T-helper 1 cell treated with Interleukin-12 subunit alpha and Interleukin-12 subunit beta and Interleukin-4 antibody, amounts not matched to agents 30 ng/mL and 1 ng/mL, for 36 hours (primary cell): ENCODE measurements around the gene TRO. TPM values are rescaled to one million over a fixed set of nuclear protein-coding genes. Genes with fewer than 3 reads are reported as not detected.

Experiments used
- intact Hi-C: fragments of 100-400 bp; cut with micrococcal nuclease; formaldehyde crosslinking; loops from one replicate; pipeline ENCODE4 v1.15.1; 2024
- total RNA-seq: library from RNA; stranded (reverse); gene quantifications from 2 replicates; pipeline ENCODE4 v1.2.3, GENCODE V29; 2022

The TRO gene
- total RNA-seq = 1.5 and 1.8 TPM in 2 replicates

GRCh38 chrX:54920610-54921426 is at the start of gene TRO:
TSS of gene TRO (plus strand) at chrX:54920824. CDS start at chrX:54922247, 1,423 bp downstream.
- intact Hi-C loops = loop anchor here (1.0 to 5.0 kb wide), 3 partner anchors 79 to 241 kb away; partner anchors contain the start of gene APEX2

- intact Hi-C loops = no loop called here
These were observed 34.9 kb upstream of the TRO start for GRCh38 chrX:54885740-54886139.

GRCh38 chrX:54891573-54891972 is 29.1 kb upstream of the TRO start:
- intact Hi-C loops = loop anchor here (1.0 kb wide), 3 partner anchors 166 to 452 kb away; no protein-coding TSS in a partner anchor

- intact Hi-C loops = no loop called here
These were observed 26.5 kb upstream of the TRO start for GRCh38 chrX:54894159-54894558.

GRCh38 chrX:54909941-54910340 is 10.7 kb upstream of the TRO start:
- intact Hi-C loops = no loop called here

GRCh38 chrX:54921427-54922021 is 900 bp downstream of the TRO start:
- intact Hi-C loops = loop anchor here (1.0 to 5.0 kb wide), 3 partner anchors 79 to 241 kb away; partner anchors contain the start of gene APEX2

GRCh38 chrX:54922547-54922946 is 1.9 kb downstream of the TRO start:
- intact Hi-C loops = loop anchor here (5.0 kb wide), 1 partner anchor 240 kb away; no protein-coding TSS in a partner anchor

- intact Hi-C loops = loop anchor here (5.0 kb wide), 1 partner anchor 239 kb away; no protein-coding TSS in a partner anchor
These were observed 2.8 kb downstream of the TRO start for GRCh38 chrX:54923376-54923775.

GRCh38 chrX:54926978-54927377 is 6.4 kb downstream of the TRO start:
- intact Hi-C loops = no loop called here

- intact Hi-C loops = no loop called here
These were observed 8.3 kb downstream of the TRO start for GRCh38 chrX:54928876-54929275.

- intact Hi-C loops = no loop called here
These were observed 9.8 kb downstream of the TRO start for GRCh38 chrX:54930291-54931049.

- intact Hi-C loops = no loop called here
These were observed 10.5 kb downstream of the TRO start for GRCh38 chrX:54931107-54931506.

GRCh38 chrX:54933150-54933826 is 12.7 kb downstream of the TRO start:
- intact Hi-C loops = no loop called here

- intact Hi-C loops = no loop called here
These were observed 13.4 kb downstream of the TRO start for GRCh38 chrX:54934058-54934457.

- intact Hi-C loops = no loop called here
These were observed 14.3 kb downstream of the TRO start for GRCh38 chrX:54934890-54935289.

- intact Hi-C loops = no loop called here
These were observed 14.7 kb downstream of the TRO start for GRCh38 chrX:54935306-54935705.

- intact Hi-C loops = no loop called here
These were observed 16.8 kb downstream of the TRO start for GRCh38 chrX:54937416-54937815.

GRCh38 chrX:54944816-54945215 is 24.2 kb downstream of the TRO start:
- intact Hi-C loops = no loop called here

GRCh38 chrX:54945224-54945623 is 24.6 kb downstream of the TRO start:
- intact Hi-C loops = no loop called here

- intact Hi-C loops = no loop called here
These were observed 30.2 kb downstream of the TRO start for GRCh38 chrX:54950730-54951375.

- intact Hi-C loops = no loop called here
These were observed 41.1 kb downstream of the TRO start for GRCh38 chrX:54961750-54962149.
